K562 (cell line): ENCODE data around the gene ATP5F1D. TPM values are rescaled to one million over a fixed set of nuclear protein-coding genes. Genes with fewer than 3 reads are reported as not detected.

ENCODE experiments used
- BRF1 ChIP-seq: IDR thresholded peaks from 3 replicates; pipeline ENCODE4 v1.6.1; 2011; ENCODE audit warnings: borderline replicate concordance, mild to moderate bottlenecking; ENCODE audit not compliant: insufficient read length; ENCODE audit errors: extremely low read depth
- CHAMP1 ChIP-seq: fragments of 450-650 bp; IDR thresholded peaks from 2 replicates; pipeline ENCODE4 v1.6.1; 2016; ENCODE audit warnings: mild to moderate bottlenecking
- L3MBTL2 ChIP-seq: fragments of 450-650 bp; IDR thresholded peaks from 2 replicates; pipeline ENCODE4 v1.6.1; 2016; ENCODE audit warnings: mild to moderate bottlenecking, moderate library complexity
- NCOR1 ChIP-seq: fragments of 450-650 bp; IDR thresholded peaks from 2 replicates; pipeline ENCODE4 v1.6.1; 2016; ENCODE audit warnings: mild to moderate bottlenecking, moderate library complexity
- NFIX ChIP-seq: fragments of 250-450 bp; sonication (Bioruptor Pico); IDR thresholded peaks from 2 replicates; pipeline ENCODE4 v1.4.0; 2020; ENCODE audit warnings: low read depth, mild to moderate bottlenecking, moderate library complexity
- RBBP5 ChIP-seq: fragments of 200-600 bp; sonication (generic); IDR thresholded peaks from 2 replicates; pipeline ENCODE4 v1.6.1; 2012; ENCODE audit warnings: borderline replicate concordance, mild to moderate bottlenecking, low read length, control low read depth, inconsistent platforms; ENCODE audit not compliant: insufficient read depth, poor library complexity, severe bottlenecking
- RBM17 ChIP-seq: fragments of 200-400 bp; formaldehyde crosslinking; IDR thresholded peaks from 2 replicates; pipeline ENCODE4 v1.6.1; 2017; ENCODE audit warnings: low read depth, mild to moderate bottlenecking, low read length, borderline replicate concordance
- RBM34 ChIP-seq: fragments of 200-400 bp; formaldehyde crosslinking; IDR thresholded peaks from 2 replicates; pipeline ENCODE4 v1.6.1; 2018; ENCODE audit warnings: low read length, borderline replicate concordance; ENCODE audit not compliant: insufficient read depth
- RCOR1 ChIP-seq, 2 experiments: IDR thresholded peaks; 2 replicates each; pipeline ENCODE4 v1.6.1; 2012; ENCODE audit warnings: low read depth in 2 of 2, low read length in 2 of 2, borderline replicate concordance in 1 of 2, improper control_type of control experiment in 1 of 2
- SMARCA5 ChIP-seq: fragments of 450-650 bp; IDR thresholded peaks from 2 replicates; pipeline ENCODE4 v1.6.1; 2016
- ZBTB7A ChIP-seq: IDR thresholded peaks from 2 replicates; pipeline ENCODE4 v1.6.1; 2011; ENCODE audit warnings: low read depth, mild to moderate bottlenecking, low read length, moderate library complexity, borderline replicate concordance; ENCODE audit not compliant: control insufficient read depth
- ZC3H4 ChIP-seq: sonication (generic); formaldehyde crosslinking; IDR thresholded peaks from 2 replicates; pipeline ENCODE4 v1.9.0; 2021; ENCODE audit warnings: missing genetic modification reagents, borderline replicate concordance
- ZNF212 ChIP-seq: fragments of 450-650 bp; formaldehyde crosslinking; IDR thresholded peaks from 2 replicates; pipeline ENCODE4 v1.4.0; 2020; ENCODE audit warnings: mild to moderate bottlenecking
- ZNF830 ChIP-seq: fragments of 250-450 bp; sonication (Bioruptor Pico); IDR thresholded peaks from 2 replicates; pipeline ENCODE4 v1.5.0; 2021; ENCODE audit warnings: mild to moderate bottlenecking
- ZSCAN32 ChIP-seq: fragments of 450-650 bp; formaldehyde crosslinking; IDR thresholded peaks from 2 replicates; pipeline ENCODE4 v1.4.0; 2020; ENCODE audit warnings: mild to moderate bottlenecking, moderate library complexity
- polyA plus RNA-seq, 8 experiments: library from polyadenylated mRNA; depleted of rRNA in 4 of 8; stranded (reverse) in 5 of 8; unstranded in 3 of 8; fragments of >200 nt; fragmentation: Nextera tagmentation in 2 of 8; fragmentation: Illumina TruSeq in 1 of 8; extraction: Ambion mirVana in 2 of 8; extraction: Trizol in 1 of 8; gene quantifications; 2 replicates each; pipeline versions ENCODE4 v1.2.1 to v1.2.3, GENCODE V29; 2011 to 2014; ENCODE audit warnings: inconsistent platforms in 1 of 8, missing spikeins in 1 of 8
- total RNA-seq, 7 experiments: library from RNA; depleted of rRNA in 6 of 7; stranded (reverse); fragments of >200 nt in 6 of 7; fragmentation: Illumina TruSeq in 2 of 7; extraction: Trizol in 2 of 7; gene quantifications; 2 replicates each; pipeline versions ENCODE4 v1.2.1 to v1.2.3, GENCODE V29; 2011 to 2021; ENCODE audit warnings: low replicate concordance in 1 of 7
- TF ChIP-seq, protein P1 (sequence below), 2 experiments: fragments of 450-650 bp in 1 of 2; sonication (generic) in 1 of 2; formaldehyde crosslinking in 1 of 2; IDR thresholded peaks in 1 of 2; conservative IDR thresholded peaks in 1 of 2; 2 replicates each; pipeline versions ENCODE4 v1.6.1 to v1.8.1; 2016 to 2023; ENCODE audit warnings: mild to moderate bottlenecking in 2 of 2, moderate library complexity in 2 of 2, inconsistent platforms in 1 of 2, missing genetic modification reagents in 1 of 2
- TF ChIP-seq, protein P2 (sequence below): fragments of 200-800 bp; sonication (Bioruptor generic); IDR thresholded peaks from 2 replicates; pipeline ENCODE4 v1.6.1; 2016; ENCODE audit warnings: missing genetic modification characterization, missing compliant biosample characterization

Gene ATP5F1D
- total and polyA plus RNA-seq, 9 of the 15 experiments (the other 6 are each of a cell fraction or from before 2014, with no cell fraction given): 3.9 to 409 (median 36.8) TPM

- TF ChIP-seq, protein P1, sequence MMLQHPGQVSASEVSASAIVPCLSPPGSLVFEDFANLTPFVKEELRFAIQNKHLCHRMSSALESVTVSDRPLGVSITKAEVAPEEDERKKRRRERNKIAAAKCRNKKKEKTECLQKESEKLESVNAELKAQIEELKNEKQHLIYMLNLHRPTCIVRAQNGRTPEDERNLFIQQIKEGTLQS (IDR thresholded peaks at IDR 0.05): no peak
- TF ChIP-seq, protein P1 (CRISPR knock-in tag; conservative IDR thresholded peaks at IDR 0.05): no peak
- peak; percentile 4 for TF ChIP-seq RBBP5
- no peak for TF ChIP-seq ZNF830 (CRISPR knock-in tag)
- TF ChIP-seq ZBTB7A: peak; percentile 89
- TF ChIP-seq RCOR1 (IDR thresholded peaks at IDR 0.05; ENCODE audit: borderline replicate concordance in 1 of 2, low read depth in 2 of 2, low read length in 2 of 2): no peak
- TF ChIP-seq, protein P2, sequence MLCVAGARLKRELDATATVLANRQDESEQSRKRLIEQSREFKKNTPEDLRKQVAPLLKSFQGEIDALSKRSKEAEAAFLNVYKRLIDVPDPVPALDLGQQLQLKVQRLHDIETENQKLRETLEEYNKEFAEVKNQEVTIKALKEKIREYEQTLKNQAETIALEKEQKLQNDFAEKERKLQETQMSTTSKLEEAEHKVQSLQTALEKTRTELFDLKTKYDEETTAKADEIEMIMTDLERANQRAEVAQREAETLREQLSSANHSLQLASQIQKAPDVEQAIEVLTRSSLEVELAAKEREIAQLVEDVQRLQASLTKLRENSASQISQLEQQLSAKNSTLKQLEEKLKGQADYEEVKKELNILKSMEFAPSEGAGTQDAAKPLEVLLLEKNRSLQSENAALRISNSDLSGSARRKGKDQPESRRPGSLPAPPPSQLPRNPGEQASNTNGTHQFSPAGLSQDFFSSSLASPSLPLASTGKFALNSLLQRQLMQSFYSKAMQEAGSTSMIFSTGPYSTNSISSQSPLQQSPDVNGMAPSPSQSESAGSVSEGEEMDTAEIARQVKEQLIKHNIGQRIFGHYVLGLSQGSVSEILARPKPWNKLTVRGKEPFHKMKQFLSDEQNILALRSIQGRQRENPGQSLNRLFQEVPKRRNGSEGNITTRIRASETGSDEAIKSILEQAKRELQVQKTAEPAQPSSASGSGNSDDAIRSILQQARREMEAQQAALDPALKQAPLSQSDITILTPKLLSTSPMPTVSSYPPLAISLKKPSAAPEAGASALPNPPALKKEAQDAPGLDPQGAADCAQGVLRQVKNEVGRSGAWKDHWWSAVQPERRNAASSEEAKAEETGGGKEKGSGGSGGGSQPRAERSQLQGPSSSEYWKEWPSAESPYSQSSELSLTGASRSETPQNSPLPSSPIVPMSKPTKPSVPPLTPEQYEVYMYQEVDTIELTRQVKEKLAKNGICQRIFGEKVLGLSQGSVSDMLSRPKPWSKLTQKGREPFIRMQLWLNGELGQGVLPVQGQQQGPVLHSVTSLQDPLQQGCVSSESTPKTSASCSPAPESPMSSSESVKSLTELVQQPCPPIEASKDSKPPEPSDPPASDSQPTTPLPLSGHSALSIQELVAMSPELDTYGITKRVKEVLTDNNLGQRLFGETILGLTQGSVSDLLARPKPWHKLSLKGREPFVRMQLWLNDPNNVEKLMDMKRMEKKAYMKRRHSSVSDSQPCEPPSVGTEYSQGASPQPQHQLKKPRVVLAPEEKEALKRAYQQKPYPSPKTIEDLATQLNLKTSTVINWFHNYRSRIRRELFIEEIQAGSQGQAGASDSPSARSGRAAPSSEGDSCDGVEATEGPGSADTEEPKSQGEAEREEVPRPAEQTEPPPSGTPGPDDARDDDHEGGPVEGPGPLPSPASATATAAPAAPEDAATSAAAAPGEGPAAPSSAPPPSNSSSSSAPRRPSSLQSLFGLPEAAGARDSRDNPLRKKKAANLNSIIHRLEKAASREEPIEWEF (CRISPR knock-in tag): no peak; the same call in 1 of the 2 replicates
- no peak for TF ChIP-seq RBM17
- TF ChIP-seq CHAMP1: no peak
- TF ChIP-seq ZC3H4 (CRISPR knock-in tag): no peak
- no peak for TF ChIP-seq SMARCA5
- peak; percentile 29; the same call in 1 of the 2 replicates for TF ChIP-seq NCOR1
- no peak for TF ChIP-seq RBM34
- TF ChIP-seq BRF1: no peak
- TF ChIP-seq L3MBTL2: peak; percentile 79; the same call in 1 of the 2 replicates
- TF ChIP-seq ZSCAN32 (CRISPR knock-in tag): no peak
- TF ChIP-seq NFIX (CRISPR knock-in tag): no peak
- TF ChIP-seq ZNF212 (CRISPR knock-in tag): no peak
Observed at GRCh38 chr19:1274081-1274851, 32.7 kb downstream of the ATP5F1D start (continued).
